Measurements from ENCODE around the gene FHAD1.

GRCh38 chr1:15425958-15426357 lies 178.9 kb downstream of the FHAD1 start:
- TF ChIP-seq, protein P1, sequence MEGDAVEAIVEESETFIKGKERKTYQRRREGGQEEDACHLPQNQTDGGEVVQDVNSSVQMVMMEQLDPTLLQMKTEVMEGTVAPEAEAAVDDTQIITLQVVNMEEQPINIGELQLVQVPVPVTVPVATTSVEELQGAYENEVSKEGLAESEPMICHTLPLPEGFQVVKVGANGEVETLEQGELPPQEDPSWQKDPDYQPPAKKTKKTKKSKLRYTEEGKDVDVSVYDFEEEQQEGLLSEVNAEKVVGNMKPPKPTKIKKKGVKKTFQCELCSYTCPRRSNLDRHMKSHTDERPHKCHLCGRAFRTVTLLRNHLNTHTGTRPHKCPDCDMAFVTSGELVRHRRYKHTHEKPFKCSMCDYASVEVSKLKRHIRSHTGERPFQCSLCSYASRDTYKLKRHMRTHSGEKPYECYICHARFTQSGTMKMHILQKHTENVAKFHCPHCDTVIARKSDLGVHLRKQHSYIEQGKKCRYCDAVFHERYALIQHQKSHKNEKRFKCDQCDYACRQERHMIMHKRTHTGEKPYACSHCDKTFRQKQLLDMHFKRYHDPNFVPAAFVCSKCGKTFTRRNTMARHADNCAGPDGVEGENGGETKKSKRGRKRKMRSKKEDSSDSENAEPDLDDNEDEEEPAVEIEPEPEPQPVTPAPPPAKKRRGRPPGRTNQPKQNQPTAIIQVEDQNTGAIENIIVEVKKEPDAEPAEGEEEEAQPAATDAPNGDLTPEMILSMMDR (IDR thresholded peaks at IDR 0.05) = no peak
- no peak for TF ChIP-seq POLR2A (IDR thresholded peaks at IDR 0.05)
